Fibroblast of peridontal ligament (primary cell): ENCODE results near the gene TXK.
A peak's percentile ranks its signal among the peaks of the same experiment; 100 is the strongest.

ENCODE experiments used
- DNase-seq: peaks from one replicate; pipeline ENCODE4 v3.0.0-alpha.2; 2010; ENCODE audit errors: extremely low read depth

The TXK gene

DNA sequence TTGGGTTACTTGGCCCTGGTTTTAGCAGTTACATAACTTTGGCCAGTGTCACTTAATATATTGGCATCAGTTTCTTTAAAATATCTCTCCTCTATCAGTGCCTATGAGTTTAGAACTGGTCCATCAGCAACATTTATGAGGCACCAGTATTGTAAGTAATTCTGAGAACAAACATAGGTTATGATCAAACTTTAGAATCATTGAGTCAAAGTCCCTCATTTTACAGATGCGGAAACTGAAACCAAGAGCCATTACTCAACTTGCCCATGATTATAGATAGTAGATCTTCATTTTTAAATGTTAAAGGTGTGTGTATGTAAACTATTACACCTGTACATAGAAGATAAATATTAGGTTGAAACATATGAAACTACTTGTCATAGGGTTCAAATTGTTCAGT is 113.0 kb downstream of the TXK start:
- DNase-seq = no peak

DNA sequence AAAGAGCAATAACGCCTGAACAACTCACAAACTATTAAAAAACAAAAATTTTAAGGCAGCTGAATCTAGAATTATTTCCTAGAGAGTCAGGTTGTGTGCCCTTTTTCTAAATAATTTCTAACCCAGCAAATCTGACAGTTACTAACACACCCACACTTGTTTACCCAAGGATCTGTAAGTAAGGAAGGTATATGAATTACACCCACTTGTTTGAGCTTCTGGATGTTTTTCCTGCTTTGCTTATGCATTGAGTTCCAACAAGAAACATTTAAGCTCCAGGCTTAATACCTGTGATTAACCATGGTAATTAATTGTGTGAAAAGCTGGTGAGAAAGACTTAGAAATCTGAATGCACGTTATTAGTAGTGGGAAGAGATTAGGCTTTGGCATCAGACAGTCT is 115.9 kb downstream of the TXK start:
- DNase-seq = no peak

DNA sequence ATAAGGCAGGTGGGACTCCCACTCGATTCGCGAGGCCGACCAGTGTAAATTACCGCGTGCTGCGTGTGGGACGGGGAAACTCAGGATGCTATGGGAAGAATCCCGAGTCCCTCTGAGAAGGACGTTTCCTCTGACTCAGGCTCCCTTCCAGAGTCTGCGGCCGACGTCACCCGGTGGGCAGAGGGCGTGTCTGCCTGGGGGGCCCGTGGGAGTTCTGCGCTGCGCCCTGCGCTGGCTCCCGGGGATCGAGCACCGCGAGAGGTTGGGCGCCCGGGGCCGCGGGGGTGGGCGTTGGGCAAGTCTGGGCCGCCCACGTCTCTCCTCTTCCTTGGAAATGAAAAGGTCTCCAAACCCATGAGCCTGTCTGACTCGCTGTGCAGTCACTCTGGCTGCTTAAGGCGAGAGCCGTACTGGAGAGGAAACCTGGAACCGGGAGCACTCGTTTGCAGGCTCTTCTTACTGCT is 116.9 kb downstream of the TXK start:
- peak; percentile 29 for DNase-seq
